NCI-H1436 treated with DMSO at 0.1 percent for 48 hours (cell line): ENCODE results near the gene DLG2.

Experiments
- DNase-seq: peaks from one replicate; lab custom pipeline; 2025; lab: John Stamatoyannopoulos, UW

DLG2 gene

DNA sequence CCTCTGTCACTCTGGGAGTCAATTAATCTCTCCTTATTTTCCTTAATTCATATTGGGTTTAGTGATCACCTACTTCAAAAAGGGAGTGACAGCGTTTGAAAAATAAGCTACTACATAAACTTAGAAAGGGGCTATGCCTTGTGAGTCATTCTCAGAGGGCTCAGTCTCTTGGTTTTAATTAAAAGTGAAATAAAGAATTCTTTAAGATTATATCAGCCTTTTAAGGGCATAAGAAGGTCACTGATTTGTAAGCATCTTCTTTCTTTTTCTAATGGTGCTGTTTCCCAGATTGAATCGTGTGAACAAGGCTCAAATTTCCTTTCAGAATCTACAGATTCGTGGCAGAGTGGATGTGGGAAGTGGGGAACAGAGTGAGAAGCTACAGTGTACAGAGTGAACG, 1704.8 kb downstream of the DLG2 start:
- no peak for DNase-seq

DNA sequence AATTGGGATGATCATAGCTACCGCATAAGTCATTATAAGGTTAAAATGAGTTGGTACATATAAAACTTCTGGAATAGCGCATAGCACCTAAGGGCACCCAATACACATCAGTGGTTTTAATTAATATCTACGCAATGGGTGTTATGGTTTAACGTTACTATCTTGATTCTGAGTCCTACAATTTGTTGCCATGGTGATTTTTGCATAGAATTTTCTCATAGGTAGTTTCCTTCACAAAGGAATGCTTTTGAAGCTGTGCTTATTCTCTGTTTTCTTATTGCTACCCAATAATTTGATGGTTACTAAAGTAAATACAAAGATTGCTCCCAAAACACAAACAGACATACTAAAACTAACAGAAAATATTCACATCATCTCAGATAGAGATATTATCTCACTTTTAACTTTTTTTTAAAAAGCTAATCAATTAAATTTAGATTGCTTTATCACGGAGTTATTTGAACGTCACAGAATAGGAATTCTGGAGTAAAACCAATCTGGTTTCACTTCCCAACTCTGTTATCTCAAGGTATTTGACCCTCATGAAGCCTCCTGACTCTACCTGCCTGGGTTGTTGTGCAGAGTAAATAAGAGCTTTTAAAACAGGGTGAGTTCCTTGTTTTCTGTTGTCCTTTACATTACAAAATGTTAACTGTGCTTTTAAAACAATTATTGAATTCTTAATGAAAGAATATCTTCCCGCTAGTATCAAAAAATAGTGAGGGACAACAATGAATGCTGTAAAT, 1705.5 kb downstream of the DLG2 start:
- no peak for DNase-seq

DNA sequence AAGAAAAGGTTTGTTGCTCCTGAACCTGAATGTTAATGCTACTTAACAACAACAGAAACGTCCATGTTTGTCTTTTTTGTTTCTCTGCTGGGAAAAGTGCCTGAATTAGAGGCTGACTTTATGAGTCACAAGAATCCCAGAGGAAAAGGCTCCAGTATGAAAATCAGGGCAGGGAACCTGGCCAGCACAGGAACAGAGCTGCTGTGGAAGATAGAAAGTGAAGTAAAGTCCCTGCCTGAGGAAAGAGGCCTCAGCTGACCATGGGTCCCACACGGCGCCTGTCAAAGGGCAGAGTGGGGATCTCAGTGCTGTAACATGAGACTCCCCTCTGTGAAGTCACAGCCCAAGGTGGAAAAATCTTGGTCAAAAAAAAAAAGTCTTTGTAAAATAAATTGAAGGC, 1708.7 kb downstream of the DLG2 start:
- DNase-seq = no peak

DNA sequence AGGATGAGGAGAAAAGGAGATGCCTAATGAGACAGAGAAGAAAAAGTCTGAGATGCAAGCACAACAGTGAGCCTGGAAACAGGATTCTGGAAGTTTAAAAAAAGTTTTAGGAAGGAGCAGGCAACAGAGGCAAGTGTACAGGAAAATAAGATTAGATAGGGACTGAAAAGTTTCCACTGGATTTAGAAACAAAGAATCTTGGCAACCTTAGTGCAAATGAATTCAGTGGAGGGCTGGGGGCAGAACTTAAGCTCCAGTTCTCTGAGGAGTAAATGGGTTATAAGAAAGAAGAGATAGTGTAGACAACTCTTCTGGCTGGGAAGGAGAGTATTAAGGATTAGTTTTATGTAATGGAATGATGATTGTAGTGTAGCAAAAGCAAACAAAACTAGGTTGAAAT, 1712.1 kb downstream of the DLG2 start:
- no peak for DNase-seq

DNA sequence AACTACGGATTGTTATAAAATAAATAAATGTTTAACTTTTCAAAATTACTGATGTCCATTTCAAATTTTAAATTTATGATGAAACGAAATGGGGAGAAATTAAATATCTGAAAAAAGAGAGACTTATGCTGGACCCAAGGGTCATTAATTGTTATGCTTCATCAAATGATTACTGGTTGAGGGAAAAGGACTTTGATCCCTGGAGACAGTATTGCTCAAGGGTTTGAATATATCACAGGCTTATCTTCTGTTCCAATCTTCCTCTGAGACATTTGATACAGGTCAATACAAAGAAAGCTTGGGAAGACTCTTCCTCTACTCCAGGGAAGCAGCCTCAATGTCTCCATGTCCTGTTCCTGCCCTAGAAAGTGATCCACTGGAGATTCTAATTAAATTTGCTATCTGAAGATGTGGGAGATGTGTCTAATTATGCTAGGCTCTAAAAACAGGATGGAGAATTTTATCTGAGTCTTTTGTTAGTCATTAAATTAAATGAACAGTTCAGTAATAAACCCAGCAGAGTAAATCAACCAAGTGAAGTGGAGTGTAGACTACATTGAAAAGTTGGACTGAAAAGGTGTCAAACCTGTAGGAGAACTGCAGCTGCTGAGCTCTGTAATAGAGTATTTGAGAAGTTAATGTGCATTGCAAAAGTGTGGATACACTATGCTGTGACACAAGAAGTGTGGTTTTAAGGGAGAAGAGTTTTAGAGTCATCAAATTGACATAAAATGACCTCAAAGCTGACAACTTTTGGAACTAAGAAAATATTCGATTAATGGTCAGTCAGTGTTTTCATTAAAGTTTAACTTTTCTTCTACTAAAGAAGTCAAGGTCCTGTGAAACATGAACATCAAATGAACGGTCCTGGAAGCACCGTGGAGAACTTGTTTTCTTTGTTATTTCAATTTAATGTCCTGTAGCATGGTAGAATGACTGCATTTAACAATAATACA, 1717.3 kb downstream of the DLG2 start:
- no peak for DNase-seq

DNA sequence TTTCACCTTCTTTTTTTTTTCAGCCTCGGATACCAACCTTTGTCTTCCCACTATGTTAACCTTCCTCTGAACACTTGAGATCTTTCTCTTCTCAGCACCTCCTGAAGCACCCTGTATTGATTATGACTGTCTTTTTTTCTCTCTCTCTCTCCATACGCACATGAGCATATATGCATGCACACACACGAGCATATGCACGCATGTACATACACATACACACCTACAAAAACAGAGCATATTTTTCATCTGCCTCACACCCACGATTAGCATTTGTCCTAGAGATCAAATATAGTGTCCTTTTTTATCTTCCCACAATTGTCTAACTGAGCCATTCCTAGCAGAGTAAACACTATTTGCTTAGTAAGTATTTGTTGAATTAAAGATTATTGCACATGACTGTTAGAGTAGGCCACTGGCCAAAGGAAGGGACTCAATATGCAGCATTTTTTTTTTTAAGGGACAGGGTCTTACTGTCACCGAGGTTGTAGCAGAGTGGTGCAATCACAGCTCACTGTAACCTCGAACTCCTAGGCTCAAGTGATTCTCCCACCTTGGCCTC, 1718.8 kb downstream of the DLG2 start:
- no peak for DNase-seq

DNA sequence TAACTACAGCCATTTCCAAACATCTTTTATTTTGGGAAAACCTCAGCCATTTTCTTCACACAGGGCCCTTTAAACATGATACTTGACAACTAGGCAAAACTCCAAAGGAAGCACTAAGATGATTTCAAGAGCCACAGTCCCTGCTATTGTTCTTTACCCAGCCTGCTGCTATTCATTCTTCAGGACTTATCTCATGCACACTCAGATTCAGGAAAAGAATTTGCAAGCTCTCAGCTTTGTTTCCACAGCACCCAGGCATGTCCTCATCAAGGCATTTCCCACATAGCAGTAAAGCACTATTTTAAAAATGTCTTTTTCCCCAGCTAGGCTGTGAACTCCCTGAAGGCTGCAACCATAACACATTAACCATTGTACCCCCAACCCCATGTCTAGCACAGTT, 1731.6 kb downstream of the DLG2 start:
- no peak for DNase-seq

DNA sequence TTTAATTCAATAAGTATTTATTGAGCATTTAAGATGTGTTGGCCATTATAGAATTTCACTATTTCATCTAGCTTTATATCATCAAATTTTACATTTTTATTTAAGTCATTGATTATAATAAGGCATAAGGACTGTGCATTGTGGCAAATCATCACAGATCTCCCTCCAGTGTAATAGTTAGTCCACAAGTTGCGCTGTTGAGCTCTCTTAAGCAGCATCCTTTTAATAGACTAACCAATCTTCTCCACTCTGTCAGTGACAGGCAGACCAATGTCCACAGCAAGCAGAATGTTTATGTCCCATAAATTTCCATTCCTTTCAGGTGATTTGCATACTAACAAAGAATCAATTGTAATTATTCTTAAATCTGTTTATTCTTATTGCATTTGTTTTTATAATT, 1745.7 kb downstream of the DLG2 start:
- DNase-seq = no peak

DNA sequence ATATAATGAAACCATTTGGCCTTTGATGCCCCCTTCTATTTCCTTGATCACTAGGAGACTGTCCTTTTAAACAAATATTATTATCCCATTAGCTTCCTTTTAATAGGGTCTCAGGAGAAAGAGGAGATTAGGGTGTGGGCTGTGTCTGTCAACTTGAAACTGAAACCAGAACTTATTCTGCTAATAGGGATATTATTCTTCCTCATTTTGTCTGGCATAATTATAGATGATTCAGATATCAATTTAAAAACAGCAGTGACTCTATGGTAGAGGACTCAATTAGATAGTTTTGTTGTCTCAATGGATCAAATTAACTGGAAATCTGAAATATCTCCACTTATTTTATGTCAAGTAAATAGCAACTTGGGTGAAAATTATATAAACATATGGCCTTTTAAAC, 1756.1 kb downstream of the DLG2 start:
- DNase-seq = no peak

DNA sequence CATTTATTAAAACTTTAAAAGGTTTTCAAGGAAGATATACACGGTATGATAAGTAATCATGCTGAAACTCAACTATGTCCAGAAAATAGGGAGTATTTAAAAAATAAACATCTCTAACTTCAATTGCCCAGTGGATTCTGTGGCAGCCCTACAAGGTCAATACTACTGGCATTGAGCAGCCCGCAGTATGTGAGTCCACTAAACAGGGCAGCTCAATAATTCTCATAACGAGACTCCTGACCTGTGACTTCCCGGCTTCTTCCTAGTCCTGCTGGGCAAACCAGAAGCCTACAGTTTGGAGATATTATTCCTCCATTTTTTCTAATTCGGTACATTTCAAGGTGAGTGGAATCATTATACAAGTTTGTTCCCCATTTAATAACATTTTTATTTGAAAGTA, 1760.5 kb downstream of the DLG2 start:
- DNase-seq = no peak

DNA sequence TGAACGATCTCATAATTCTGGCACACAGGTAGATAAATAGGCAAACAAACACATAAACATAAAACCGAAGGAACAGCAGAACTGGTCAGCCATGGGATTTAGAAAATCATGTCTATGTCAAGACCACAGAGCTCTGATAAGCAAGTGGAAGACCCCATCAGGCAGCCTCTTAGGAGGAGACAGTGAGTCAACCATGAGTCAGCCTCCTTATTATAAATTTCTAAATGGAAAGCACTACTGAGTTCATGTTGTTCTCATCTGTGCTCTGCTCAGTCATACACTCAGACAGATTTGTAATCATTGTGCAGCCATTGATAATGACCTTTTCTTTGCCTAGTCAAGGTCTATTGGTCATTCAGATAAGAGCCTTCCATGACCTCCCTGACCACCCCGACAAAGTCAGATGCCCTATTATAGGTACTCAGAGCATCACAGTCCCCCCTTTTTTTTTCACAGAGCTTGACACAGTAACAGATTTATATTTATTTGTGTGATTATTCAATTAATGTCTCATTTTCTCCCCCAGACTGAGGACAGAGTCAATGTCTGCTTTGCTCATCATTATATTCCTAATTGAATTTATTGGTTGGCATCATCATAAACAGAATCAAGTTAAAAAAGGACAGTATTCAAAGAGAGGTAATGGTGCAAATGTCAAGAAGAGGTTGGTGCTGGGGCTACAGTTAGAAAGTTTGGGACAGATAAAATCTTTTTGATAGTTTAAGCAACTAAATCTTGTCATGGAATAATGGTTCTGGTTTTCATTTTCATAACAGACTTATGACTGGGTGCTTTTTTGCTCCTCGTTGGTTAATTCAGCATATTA, 1761.3 kb downstream of the DLG2 start:
- no peak for DNase-seq

DNA sequence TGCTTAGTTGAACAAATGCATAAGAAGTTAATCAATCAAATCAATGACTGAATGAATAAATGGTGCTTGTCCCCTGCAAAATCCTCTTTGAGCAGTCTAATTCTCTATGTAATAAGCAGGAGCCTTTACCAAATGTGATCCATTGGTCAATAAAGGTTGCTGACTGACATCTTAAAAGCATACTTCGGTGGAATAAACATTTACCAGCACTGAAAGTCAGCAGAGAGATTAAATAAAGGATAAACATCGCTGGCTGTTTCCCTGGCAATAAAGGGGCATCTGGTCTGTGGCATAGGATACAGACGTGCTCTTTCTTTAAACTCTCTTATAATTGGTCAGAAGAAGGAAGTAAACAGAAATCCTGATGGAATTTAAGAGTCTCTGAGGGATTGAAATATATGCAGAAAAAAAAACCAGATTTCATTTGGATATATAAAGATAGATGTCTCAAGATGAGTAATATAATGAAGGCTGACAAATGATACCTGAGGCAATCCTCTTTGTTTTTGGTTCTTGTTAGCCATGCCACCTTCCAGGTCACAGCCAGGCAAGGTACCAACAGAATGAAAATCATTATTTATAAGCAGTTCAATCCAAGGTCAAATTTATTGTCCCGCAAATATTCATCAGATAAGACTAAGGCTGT, 1762.6 kb downstream of the DLG2 start:
- DNase-seq = no peak

DNA sequence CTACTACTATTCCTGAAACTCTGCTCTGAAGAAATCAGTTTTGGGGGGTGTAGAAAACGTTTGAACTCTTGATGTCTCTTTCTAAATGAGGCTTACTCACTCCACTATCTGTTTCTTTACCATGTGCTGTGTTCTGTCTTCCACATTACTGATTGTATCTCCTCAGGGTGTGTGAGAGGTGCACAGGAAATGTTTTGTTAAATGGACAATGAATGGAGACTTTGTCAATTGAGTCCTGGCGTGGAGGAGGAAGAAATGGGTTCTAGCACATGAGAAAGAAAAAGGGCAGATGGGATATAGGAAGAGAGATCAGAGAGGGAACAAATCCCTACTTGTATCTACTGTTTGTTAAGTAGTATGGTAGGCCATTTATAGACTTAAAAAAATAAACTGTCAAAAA, 1763.9 kb downstream of the DLG2 start:
- DNase-seq = no peak

DNA sequence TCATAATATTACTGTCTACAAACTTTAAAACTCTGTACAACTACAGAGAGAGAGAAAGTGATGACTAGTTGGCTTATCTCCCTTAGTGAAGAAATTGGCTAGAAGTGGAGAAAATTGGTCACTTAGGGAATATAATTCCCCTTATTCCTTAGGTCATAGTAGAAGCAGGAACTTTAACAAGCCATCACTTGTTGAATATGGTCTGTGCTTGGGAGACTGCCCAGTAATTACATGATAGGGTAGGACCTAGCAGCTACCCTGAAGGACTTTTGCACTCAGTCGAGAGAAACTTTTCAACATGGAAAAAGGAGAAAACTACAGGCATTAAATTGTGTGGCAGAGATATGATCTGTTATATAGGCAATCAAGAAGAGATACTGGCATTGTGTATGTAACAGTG, 1764.5 kb downstream of the DLG2 start:
- DNase-seq = no peak

DNA sequence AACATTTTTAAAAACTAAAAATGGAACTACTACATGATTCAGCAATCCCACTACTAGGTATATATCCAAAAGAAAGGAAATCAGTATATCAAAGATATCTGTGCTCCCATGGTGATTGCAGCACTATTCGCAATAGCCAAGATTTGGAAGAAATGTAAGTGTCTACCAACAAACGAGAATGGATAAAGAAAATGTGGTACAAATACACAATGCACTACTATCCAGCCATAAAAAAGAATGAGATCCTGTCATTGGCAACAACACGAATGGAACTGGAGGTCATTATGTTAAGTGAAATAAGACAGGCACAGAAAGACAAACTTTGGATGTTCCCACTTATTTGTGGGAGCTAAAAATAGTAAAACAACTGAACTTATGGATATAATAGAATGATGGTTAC, 1765.1 kb downstream of the DLG2 start:
- no peak for DNase-seq

DNA sequence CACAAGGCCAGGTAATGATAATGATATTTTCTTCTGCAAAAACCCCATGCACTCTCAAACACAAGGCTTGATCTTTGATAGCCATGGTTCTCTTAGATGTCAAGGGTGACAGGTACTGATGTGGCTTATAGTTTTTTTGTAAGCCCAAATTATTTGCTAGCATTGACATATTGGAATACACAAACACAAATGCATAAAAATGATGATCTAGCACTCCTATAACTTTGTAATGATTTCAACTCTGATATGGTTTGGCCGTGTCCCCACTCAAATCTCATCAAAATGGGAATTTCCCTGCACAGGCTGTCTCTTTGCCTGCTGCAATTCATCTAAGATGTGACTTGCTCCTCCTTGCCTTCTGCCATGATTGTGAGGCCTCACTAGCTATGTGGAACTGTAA, 1768.5 kb downstream of the DLG2 start:
- no peak for DNase-seq

DNA sequence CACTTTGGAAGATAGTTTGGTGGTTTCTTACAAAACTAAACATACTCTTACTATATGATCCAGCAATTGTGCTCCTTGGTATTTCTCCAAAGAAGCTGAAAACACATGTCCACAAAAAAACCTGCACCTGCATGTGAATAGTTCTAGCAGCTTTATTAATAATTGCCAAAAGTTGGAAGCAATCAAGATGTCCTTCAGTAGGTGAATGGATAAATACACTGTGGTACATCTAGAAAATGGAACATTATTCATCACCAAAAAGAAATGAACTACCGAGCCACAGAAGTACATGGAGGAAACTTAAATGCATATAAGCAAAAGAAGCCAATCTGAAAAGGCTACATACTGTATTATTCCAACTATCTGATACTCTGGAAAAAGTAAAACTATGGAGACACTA, 1771.9 kb downstream of the DLG2 start:
- DNase-seq = no peak

DNA sequence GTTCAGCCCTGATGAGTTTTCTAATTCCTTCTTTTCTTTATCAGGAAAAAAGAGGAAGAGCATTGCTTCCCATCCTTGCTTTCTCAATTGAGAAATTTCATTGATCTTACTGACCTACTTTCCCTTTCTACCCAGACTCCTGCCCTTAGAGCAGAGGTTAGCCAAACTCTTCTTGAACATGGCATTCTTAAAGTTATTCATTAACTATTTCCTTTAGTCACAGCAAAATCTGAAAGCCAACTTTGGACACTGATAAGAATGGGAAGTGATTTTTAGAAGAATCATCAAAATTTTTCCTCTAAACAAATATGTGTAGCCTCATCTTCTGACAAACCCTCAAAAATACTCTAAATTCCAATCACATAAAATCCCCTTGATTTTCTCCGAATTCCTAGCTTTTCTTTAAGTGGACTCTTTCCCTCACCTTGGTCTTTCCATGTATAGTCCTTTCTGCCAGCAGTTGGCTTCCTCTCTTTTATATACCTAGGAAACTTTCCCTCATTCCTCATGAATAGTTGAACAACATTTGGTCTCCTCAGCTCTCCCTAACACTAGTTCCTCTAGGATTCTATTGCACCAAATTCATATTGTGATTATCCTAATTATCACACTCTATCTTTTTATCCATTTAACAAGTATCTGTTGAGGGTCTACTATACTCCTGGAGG, 1774.2 kb downstream of the DLG2 start:
- DNase-seq = no peak

DNA sequence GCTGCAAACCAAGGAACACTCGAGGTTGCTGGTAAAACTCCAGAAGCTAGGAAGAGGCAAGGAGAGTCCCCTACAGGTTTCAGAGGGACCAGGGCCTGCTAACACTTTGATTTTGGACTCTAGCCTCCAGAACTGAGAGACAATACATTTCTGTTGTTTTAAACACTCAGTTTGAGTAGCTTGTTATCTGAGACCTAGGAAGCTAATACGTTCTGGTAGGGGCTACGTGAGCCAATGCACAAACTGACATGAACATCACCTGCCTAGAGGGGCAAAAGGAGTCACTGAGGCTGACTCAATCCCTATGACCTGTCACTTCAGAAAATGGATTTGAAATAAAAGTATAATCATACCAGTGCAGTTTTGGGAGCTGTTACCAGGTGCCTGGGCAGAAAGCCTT, 1775.1 kb downstream of the DLG2 start:
- DNase-seq = no peak

DNA sequence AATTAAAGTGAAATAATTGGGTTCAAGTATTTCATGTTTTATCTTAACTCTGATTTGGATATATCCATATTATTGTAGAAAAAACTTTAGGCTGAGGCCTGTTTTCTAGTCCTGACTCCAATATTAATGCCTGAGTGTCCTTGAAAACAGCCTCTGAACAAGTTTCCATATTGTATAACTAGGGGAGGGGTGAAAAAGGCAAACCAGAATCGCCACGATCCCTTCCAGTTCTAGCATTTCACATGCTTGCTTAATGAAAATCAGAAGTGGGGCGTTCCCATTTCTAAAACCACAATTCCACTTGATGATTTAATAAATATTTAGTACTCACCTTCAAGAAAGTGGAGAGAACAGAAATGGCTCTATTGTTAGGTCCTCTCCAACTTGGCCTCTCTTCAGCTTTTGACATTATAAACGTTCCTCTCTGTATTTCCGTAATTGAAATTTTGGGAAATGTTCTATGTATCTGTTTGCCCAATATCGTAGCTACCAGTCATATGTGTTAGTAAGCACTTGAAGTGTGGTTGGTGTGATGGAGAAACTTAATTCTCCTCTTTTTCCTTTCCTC, 1779.6 kb downstream of the DLG2 start:
- DNase-seq = no peak

DNA sequence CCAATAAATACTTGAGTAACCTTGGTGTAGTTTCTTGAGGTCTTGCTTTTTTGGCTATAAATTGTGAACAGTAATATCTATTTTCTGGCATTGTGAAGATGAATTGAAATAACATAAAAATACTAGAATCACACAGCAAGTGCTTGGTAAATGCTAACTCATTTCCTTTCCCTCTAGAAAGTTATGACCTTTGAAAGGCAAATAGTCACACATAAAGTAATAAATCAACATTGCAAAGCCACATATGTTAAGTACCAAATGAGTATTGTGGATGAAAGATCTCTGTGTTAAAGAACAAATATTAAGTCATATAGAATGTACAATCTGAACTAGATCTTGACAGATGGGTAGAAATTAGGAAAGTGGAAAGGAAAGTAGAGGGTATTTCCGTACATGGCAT, 1781.3 kb downstream of the DLG2 start:
- DNase-seq = no peak
